SH-SY5Y (cell line): Measurements from ENCODE around the gene F5.

Experiments
- GATA2 ChIP-seq: IDR thresholded peaks from 2 replicates; pipeline ENCODE4 v1.6.1; 2011; ENCODE audit warnings: mild to moderate bottlenecking, low read depth, low read length
- GATA3 ChIP-seq: IDR thresholded peaks from 2 replicates; pipeline ENCODE4 v1.6.1; 2011; ENCODE audit warnings: low read depth, mild to moderate bottlenecking, low read length, moderate library complexity

DNA sequence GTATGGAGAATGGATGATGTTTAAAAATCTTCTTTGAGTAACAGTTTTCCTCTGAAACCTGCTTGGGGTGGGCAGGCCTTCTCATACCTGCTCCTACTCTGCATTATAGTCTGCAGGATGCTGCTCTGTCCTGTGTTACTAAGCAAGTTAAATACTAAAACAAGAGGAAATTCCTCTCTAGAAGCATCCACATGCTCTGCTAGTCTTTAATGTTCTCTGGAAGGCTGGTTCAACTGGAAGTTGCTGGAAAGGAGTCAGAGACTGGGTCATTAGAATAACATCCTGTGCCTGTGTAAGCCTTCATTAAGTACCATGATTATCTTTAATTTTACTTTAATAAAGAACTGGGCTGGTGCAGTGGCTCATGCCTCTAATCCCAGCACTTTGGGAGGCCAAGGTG lies 37.8 kb upstream of the F5 start:
- no peak for TF ChIP-seq GATA2
- no peak for TF ChIP-seq GATA3
